Measurements from ENCODE around the gene EEF1AKMT4. TPM values are rescaled to one million over a fixed set of nuclear protein-coding genes. Genes with fewer than 3 reads are reported as not detected.

The EEF1AKMT4 gene
- total and polyA plus RNA-seq, 10 of the 15 experiments (the other 5 are each of a cell fraction or from before 2014, with no cell fraction given), result 7.5 to 26.8 (median 18.3) TPM

DNA sequence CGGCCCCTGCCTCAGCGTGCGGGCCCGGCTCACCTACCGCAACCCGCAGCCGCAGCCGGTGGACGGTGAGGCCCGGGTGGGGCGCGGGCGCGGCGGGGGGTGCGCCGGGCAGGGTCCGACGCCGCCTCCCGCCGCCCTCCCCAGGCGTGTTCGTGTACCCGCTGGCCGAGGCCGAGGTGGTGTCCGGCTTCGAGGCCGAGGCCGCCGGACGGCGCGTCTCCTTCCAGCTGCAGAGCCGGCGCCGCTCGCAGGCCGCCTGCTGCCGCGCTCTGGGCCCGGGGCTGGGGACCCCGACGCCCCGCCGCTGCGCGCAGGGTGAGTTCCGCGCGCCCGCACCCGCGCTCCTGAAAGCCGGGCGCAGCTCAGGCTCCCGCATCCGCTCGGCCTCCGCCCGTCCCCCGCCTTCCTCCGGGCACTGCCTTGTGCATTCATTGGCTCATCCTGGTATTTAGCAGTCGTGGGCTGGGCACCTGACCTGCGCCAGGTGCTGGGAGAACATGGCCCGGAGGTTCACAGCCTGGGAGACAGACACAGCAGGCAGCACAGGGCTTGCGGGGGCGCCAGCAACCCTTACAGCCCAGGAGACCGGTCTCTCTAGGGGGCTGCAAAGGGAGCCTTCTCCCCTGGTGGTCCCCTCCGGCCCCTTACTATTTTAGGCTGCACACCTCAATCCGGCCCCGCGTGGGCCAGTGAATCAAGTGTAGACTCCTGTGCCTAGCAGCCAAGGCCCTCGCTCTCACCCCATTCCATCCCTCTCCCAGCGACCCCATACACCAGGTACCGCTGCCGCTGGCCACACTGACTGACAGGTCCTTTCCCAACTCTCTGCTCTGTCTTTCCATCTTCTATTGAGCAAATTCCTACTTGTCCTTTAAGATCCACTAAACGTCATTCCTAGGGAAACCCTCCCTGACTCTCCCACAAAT lies 18.6 kb upstream of the EEF1AKMT4 start:
- ChIA-PET RAD21 (ENCODE audit: unreplicated experiment) (interaction anchor here (1.0 kb wide), 1 partner anchor 10 kb away, joined by 4 read pairs; no protein-coding TSS in a partner anchor), CTCF (no interaction called here), SMC1A (ENCODE audit: uncharacterized antibody, unreplicated experiment) (no interaction called here), POLR2A (interaction anchor here (0.7 kb wide), 1 partner anchor 46 kb away, joined by 5 read pairs; no protein-coding TSS in a partner anchor)
- no peak for TF ChIP-seq MTA2 (IDR thresholded peaks at IDR 0.05; ENCODE audit: low read depth)
- TF ChIP-seq SUZ12 (IDR thresholded peaks at IDR 0.05; ENCODE audit: unreplicated experiment), result peak; percentile 86
- H3K9ac ChIP-seq (ENCODE audit: control insufficient read depth, insufficient read depth, low read length), result no peak overlapping the region
- H3K27me3 ChIP-seq (replicated peaks in 1 of 2; ENCODE audit: control insufficient read depth in 2 of 2, insufficient read depth in 2 of 2, low read length in 1 of 2), result peaks cover 16 to 18% of the 10 kb centered on the region in 2 experiments
- DNase-seq (ENCODE audit: low read depth, low spot score), result no peak
- H3K4me2 ChIP-seq (ENCODE audit: control insufficient read depth, insufficient read depth), result no peak overlapping the region
- H3K4me1 ChIP-seq (ENCODE audit: control insufficient read depth, insufficient read depth, low read length), result no peaks in the 10 kb centered on the region
- no peaks in the 10 kb centered on the region for H3K79me2 ChIP-seq (ENCODE audit: control insufficient read depth, insufficient read depth, low read length)
- H4K20me1 ChIP-seq (ENCODE audit: control insufficient read depth, insufficient read depth), result no peaks in the 10 kb centered on the region
- ATAC-seq, result no peak
- H3K4me3 ChIP-seq, result no peak overlapping the region
- H3K36me3 ChIP-seq (ENCODE audit: control insufficient read depth in 2 of 2, insufficient read depth in 2 of 2, low read length in 1 of 2), result no peaks in the 10 kb centered on the region
- intact Hi-C loops (cut with micrococcal nuclease; ENCODE audit: unreplicated experiment), result no loop called here
- 11% methylated on average over 53 of the region's 79 CpGs for WGBS (ENCODE audit: insufficient coverage, insufficient replicate concordance, low lambda C conversion rate, missing lambda C conversion rate)
- in situ Hi-C loops (cut with MboI), result no loop called here
- no TSS peak for BruUV-seq (replicated peaks)
- no peak for FAIRE-seq
- H2AFZ ChIP-seq (ENCODE audit: control insufficient read depth, low read depth, low read length), result no peak overlapping the region
- H3K27ac ChIP-seq (ENCODE audit: control insufficient read depth, insufficient read depth), result no peak overlapping the region
- H3K9me3 ChIP-seq (replicated peaks; ENCODE audit: control insufficient read depth, insufficient read depth, low read length), result no peaks in the 10 kb centered on the region

DNA sequence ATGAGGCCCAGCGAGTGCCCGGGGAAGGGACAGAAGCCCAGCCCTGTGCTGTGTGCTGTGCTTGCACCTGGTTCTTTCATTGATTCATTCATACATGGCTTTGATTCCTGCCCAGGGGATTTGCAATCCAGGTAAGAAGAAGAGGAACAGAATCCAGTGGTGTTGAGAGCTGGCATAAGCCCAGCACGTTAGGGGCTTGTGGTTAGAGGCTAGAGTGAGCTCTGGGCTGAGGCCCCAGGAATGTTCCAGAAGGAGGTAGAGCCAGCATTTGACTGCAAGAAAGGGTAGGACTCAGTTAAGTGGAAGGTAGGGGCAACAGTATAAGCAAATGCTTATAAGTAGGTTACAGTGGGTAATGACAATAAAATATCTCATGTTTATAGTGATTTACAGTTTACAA lies 17.8 kb upstream of the EEF1AKMT4 start:
- TF ChIP-seq EGR1 (IDR thresholded peaks at IDR 0.05; ENCODE audit: borderline replicate concordance in 1 of 2, low read depth in 2 of 2, low read length in 2 of 2) (no peak), ASH2L (IDR thresholded peaks at IDR 0.05; ENCODE audit: borderline replicate concordance, low read depth) (no peak), TCF7 (IDR thresholded peaks at IDR 0.05; ENCODE audit: borderline replicate concordance) (no peak), CREM (IDR thresholded peaks at IDR 0.05; ENCODE audit: low read depth) (no peak), HDAC2 (IDR thresholded peaks at IDR 0.05) (no peak), FOS (IDR thresholded peaks at IDR 0.05; ENCODE audit: borderline replicate concordance, extremely low read depth, insufficient read length) (no peak), MTA2 (IDR thresholded peaks at IDR 0.05; ENCODE audit: low read depth) (no peak), POLR2AphosphoS2 (IDR thresholded peaks at IDR 0.05; ENCODE audit: low read depth, low read length) (no peak), CHD4 (IDR thresholded peaks at IDR 0.05) (no peak), YBX1 (IDR thresholded peaks at IDR 0.05) (no peak), NFYA (IDR thresholded peaks at IDR 0.05; ENCODE audit: borderline replicate concordance, low read depth, low read length) (no peak), TCF12 (IDR thresholded peaks at IDR 0.05; ENCODE audit: low read depth, low read length) (no peak)
- TF ChIP-seq, protein P1, sequence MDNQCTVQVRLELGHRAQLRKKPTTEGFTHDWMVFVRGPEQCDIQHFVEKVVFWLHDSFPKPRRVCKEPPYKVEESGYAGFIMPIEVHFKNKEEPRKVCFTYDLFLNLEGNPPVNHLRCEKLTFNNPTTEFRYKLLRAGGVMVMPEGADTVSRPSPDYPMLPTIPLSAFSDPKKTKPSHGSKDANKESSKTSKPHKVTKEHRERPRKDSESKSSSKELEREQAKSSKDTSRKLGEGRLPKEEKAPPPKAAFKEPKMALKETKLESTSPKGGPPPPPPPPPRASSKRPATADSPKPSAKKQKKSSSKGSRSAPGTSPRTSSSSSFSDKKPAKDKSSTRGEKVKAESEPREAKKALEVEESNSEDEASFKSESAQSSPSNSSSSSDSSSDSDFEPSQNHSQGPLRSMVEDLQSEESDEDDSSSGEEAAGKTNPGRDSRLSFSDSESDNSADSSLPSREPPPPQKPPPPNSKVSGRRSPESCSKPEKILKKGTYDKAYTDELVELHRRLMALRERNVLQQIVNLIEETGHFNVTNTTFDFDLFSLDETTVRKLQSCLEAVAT (IDR thresholded peaks at IDR 0.05), result no peak
- no peak overlapping the region for H3K27ac ChIP-seq (ENCODE audit: control insufficient read depth, insufficient read depth)
- in situ Hi-C loops (cut with MboI), result no loop called here
- intact Hi-C loops (cut with micrococcal nuclease; ENCODE audit: unreplicated experiment), result no loop called here
- SMC1A ChIA-PET (ENCODE audit: uncharacterized antibody, unreplicated experiment), result no interaction called here
- no peaks in the 10 kb centered on the region for H4K20me1 ChIP-seq (ENCODE audit: control insufficient read depth, insufficient read depth)
- WGBS (ENCODE audit: insufficient coverage, insufficient replicate concordance, low lambda C conversion rate, missing lambda C conversion rate), result 65% methylated on average over 3 of the region's 3 CpGs
- H3K4me3 ChIP-seq, result no peak overlapping the region
- no peak overlapping the region for H3K4me2 ChIP-seq (ENCODE audit: control insufficient read depth, insufficient read depth)
- POLR2A ChIA-PET, result no interaction called here
- CTCF ChIA-PET, result interaction anchor here (1.0 kb wide), 1 partner anchor 57 kb away, joined by 3 read pairs; no protein-coding TSS in a partner anchor
- no peak for FAIRE-seq
- H3K9ac ChIP-seq (ENCODE audit: control insufficient read depth, insufficient read depth, low read length), result no peak overlapping the region
- BruUV-seq (replicated peaks), result no TSS peak
- RAD21 ChIA-PET (ENCODE audit: unreplicated experiment), result no interaction called here
- H3K4me1 ChIP-seq (ENCODE audit: control insufficient read depth, insufficient read depth, low read length), result no peaks in the 10 kb centered on the region
- no peaks in the 10 kb centered on the region for H3K9me3 ChIP-seq (replicated peaks; ENCODE audit: control insufficient read depth, insufficient read depth, low read length)
- H3K79me2 ChIP-seq (ENCODE audit: control insufficient read depth, insufficient read depth, low read length), result no peaks in the 10 kb centered on the region
- ATAC-seq, result no peak
- no peaks in the 10 kb centered on the region for H3K36me3 ChIP-seq (ENCODE audit: control insufficient read depth in 2 of 2, insufficient read depth in 2 of 2, low read length in 1 of 2)
- DNase-seq (ENCODE audit: low read depth, low spot score), result no peak
- peaks cover 16 to 18% of the 10 kb centered on the region in 2 experiments for H3K27me3 ChIP-seq (replicated peaks in 1 of 2; ENCODE audit: control insufficient read depth in 2 of 2, insufficient read depth in 2 of 2, low read length in 1 of 2)
- H2AFZ ChIP-seq (ENCODE audit: control insufficient read depth, low read depth, low read length), result no peak overlapping the region
